HFF-Myc (cell line): ENCODE results near the gene HOPX.

Source experiments
- DNase-seq: peaks from one replicate; pipeline ENCODE4 v3.0.0-alpha.2; 2011; ENCODE audit warnings: low read depth; ENCODE audit errors: extremely low read depth
- H3K4me3 ChIP-seq: replicated peaks from 2 replicates; pipeline ENCODE4 v1.5.1; 2011; ENCODE audit warnings: low read depth, mild to moderate bottlenecking, control low read depth, low read length
- TF ChIP-seq, protein P1 (sequence below): IDR thresholded peaks from 2 replicates; pipeline ENCODE4 v1.5.1; 2012; ENCODE audit warnings: mild to moderate bottlenecking, low read depth, low read length, control low read depth; ENCODE audit errors: missing control alignments

The HOPX gene

DNA sequence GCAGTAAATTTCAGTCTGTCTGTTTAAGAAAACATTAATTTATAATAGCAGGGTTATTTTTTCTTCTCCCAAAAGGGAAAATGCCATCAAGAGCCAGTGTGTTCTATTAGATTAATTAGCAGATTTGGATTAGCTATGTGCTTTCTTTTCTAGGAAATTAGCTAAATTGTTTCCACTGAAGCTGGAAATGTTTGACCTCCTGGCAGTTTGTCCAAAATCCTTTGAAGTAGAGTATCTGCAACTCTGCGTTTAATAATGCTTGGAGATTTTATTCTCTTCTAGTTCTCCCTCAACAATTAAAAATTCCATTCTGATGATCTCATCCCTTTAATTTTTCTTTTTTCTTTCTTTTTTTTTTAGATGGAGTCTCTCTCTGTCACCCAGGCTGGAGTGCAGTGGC is 27.1 kb upstream of the HOPX start:
- H3K4me3 ChIP-seq: no peak overlapping the region
- no peak for DNase-seq
- TF ChIP-seq, protein P1, sequence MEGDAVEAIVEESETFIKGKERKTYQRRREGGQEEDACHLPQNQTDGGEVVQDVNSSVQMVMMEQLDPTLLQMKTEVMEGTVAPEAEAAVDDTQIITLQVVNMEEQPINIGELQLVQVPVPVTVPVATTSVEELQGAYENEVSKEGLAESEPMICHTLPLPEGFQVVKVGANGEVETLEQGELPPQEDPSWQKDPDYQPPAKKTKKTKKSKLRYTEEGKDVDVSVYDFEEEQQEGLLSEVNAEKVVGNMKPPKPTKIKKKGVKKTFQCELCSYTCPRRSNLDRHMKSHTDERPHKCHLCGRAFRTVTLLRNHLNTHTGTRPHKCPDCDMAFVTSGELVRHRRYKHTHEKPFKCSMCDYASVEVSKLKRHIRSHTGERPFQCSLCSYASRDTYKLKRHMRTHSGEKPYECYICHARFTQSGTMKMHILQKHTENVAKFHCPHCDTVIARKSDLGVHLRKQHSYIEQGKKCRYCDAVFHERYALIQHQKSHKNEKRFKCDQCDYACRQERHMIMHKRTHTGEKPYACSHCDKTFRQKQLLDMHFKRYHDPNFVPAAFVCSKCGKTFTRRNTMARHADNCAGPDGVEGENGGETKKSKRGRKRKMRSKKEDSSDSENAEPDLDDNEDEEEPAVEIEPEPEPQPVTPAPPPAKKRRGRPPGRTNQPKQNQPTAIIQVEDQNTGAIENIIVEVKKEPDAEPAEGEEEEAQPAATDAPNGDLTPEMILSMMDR: no peak

DNA sequence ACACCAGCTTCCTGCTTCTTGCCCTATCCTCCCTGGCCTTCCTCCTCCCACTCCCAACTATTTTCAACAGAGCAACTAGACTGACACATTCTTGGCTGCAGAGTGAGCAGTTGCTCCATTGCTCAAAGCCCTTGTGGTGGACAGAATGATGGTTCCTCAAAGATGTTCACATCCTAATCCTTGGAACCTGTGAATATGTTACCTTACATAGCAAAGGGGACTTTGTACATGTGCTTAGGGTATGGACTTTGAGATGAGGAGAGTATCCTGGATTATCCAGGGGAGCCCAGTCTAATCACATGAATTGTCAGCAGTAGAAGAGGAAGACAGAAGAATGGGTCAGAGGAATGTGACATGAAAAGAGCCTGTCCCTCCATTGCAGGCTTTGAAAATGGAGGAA is 24.9 kb upstream of the HOPX start:
- no peak for DNase-seq
- no peak overlapping the region for H3K4me3 ChIP-seq
- TF ChIP-seq, protein P1: no peak

DNA sequence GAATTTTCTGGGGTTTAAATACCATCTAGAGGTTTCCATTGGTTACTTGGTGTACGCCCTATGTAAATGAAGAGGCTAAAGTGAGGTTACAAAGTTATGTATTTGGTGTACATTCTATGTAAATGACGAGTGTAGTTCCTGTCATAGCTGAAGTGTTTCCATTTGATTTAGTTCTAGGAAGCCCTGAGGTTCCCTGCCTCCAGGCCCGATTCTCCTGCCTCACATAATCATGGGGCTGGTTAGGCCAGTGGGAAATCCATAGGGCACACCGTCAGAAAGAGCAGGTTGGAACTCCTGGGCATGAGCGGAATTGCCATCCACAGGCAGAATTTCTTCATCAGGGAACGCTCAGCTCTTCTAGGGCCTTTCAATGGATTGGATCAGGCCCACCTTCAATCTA is 24.2 kb upstream of the HOPX start:
- DNase-seq: no peak
- TF ChIP-seq, protein P1: no peak

DNA sequence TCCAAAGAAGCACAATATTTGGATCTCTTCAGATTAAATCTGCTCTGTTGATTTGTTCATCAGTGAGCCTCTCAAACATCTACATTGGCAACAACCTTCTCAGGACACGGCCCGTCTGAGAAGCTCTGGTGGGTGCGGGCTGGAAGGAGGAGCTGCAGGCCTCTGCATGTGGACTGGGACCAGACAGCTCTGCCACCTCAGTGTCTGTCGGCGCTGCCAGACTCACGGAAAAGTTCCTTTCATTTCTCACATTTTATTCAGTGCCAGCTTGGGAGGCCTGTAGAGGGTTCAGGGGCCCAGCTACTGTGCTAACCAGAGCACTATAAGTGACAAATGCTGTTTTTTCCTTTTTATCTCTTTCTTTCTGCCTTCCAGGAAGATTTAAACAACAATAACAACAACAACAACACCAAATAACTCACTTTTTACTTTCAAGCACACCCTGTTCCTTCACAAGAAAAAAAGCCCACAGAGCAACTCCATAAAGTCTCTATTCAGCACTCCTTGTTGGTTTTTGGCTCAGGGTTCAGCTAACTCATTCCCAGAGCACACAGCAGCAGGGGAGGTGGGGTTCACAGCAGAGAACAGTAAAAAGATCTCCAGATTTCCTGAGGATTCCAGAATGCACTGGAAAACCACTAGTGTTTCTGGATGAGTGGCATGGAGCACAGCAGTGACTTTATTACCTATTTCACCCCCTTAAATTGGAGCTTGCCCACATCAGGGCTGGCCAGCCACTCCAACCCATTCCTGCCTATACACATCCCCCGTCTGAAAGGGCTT is 23.2 kb upstream of the HOPX start:
- no peak overlapping the region for H3K4me3 ChIP-seq
- TF ChIP-seq, protein P1: no peak
- no peak for DNase-seq

More for the DNA sequence above, 24.2 kb upstream of the HOPX start:
- H3K4me3 ChIP-seq: no peak overlapping the region

DNA sequence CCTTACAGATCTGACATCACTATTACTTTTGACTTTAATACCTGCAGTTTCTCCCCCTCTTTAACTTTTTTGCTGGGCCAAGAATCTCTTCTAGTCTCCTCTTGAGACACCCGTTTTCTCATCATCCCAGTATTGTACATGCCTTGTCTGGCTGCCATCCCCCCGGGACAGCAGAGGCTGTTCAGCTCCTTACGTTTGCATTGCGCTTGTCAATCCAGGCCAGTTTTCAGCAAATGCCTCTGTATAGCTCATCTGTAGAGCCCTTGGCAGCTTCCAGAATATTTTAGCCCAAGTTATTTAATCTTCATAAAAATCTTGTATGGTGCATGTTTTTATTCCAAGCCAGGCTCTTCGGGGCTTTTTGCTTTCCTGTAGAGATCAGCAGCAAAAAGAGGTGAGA is 22.3 kb upstream of the HOPX start:
- H3K4me3 ChIP-seq: no peak overlapping the region
- DNase-seq: no peak
- TF ChIP-seq, protein P1: no peak

DNA sequence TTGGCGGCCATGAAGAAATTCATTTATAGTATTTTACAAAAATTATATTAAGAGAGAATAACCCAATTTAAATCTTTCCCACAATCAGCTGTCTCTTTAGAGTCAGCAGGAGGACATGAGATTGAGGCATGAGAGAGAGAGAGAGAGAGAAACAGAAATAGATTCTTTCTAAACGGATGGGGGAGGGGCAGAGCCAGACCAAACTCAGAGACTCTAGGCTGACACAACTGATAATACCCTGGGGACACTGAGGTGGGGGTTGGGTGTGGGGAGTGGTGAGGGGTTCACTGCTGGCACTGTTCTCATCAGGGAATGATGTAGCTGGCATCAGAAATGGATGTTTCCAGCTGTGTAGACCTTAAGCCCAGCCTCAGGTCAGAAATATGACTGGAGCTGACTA is 20.5 kb upstream of the HOPX start:
- no peak for DNase-seq
- H3K4me3 ChIP-seq: no peak overlapping the region
- TF ChIP-seq, protein P1: no peak

DNA sequence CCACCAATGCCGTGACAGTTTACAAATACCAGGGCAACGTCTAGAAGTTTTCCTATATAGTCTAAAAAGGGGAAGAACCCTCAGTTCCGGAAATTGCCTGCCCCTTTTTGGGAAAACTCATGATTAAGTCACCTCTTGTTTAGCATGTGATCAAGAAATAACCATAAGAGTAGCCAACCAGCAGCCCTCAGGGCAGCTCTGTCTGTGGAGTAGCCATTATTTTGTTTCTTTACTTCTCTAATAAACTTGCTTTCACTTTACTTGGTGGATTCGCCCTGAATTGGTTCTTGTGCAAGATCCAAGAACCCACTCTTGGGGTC is 20.0 kb upstream of the HOPX start:
- no peak overlapping the region for H3K4me3 ChIP-seq
- no peak for DNase-seq
- TF ChIP-seq, protein P1: no peak
